IMR-90 (cell line): ENCODE measurements around the gene BCO2. TPM values are rescaled to one million over a fixed set of nuclear protein-coding genes. Genes with fewer than 3 reads are reported as not detected.

Source experiments
- ATAC-seq: fragments of 200-7000 bp; cut with Tn5 transposase; 2 replicates; pipeline ENCODE4 v1.9.1; 2020; ENCODE audit warnings: low read depth, mild to moderate bottlenecking, moderate library complexity
- BruUV-seq: library from RNA; stranded (reverse); fragments of 400-500 nt; replicated peaks from 2 replicates; lab custom pipeline; 2021; lab: Mats Ljungman, UMichigan
- CTCF ChIA-PET: fragments of 300-600 bp; formaldehyde crosslinking; extraction: SDS; loops from one replicate; lab custom pipeline; 2021; ENCODE audit warnings: antibody characterized with exemption; lab: Yijun Ruan, JAX
- POLR2A ChIA-PET: fragments of 300-600 bp; sonication (Branson Sonifier 250); formaldehyde crosslinking; loops from one replicate; lab custom pipeline; 2022; ENCODE audit warnings: antibody characterized with exemption; ENCODE audit not compliant: unreplicated experiment; lab: Charles Lee
- DNase-seq: peaks from one replicate; pipeline ENCODE4 v3.0.0; 2013
- H2AFZ ChIP-seq: replicated peaks from 2 replicates; pipeline ENCODE3; 2013; ENCODE audit warnings: low read length, mild to moderate bottlenecking; ENCODE audit not compliant: poor library complexity
- H2AK5ac ChIP-seq: 2 replicates; pipeline ENCODE4 v1.6.1; 2013; ENCODE audit warnings: low read depth, low read length, inconsistent platforms
- H2AK9ac ChIP-seq: replicated peaks from 2 replicates; pipeline ENCODE3; 2013; ENCODE audit warnings: mild to moderate bottlenecking, low read depth, low read length, moderate library complexity; ENCODE audit not compliant: poor library complexity
- H2BK120ac ChIP-seq: 2 replicates; pipeline ENCODE4 v1.6.1; 2013; ENCODE audit warnings: low read depth, low read length, inconsistent platforms
- H2BK15ac ChIP-seq: 3 replicates; pipeline ENCODE4 v1.6.1; 2013; ENCODE audit warnings: low read depth, low read length, inconsistent platforms
- H2BK20ac ChIP-seq: 2 replicates; pipeline ENCODE4 v1.6.1; 2013; ENCODE audit warnings: low read depth, mild to moderate bottlenecking, inconsistent platforms, low read length, moderate library complexity
- H2BK5ac ChIP-seq: 2 replicates; pipeline ENCODE4 v1.6.1; 2013; ENCODE audit warnings: mild to moderate bottlenecking, low read depth, low read length, inconsistent platforms; ENCODE audit not compliant: poor library complexity, severe bottlenecking
- H3K14ac ChIP-seq: replicated peaks from 2 replicates; pipeline ENCODE4 v1.6.1; 2013; ENCODE audit warnings: low read depth, low read length, inconsistent platforms
- H3K18ac ChIP-seq: 2 replicates; pipeline ENCODE4 v1.6.1; 2013; ENCODE audit warnings: low read depth, low read length, control low read depth
- H3K23ac ChIP-seq: 2 replicates; pipeline ENCODE4 v1.6.1; 2013; ENCODE audit warnings: low read depth, low read length, inconsistent platforms
- H3K27ac ChIP-seq: 2 replicates; pipeline ENCODE4 v1.5.1; 2013; ENCODE audit warnings: mild to moderate bottlenecking, control low read depth, low read length; ENCODE audit not compliant: insufficient read depth
- H3K27me3 ChIP-seq: 2 replicates; pipeline ENCODE4 v1.6.1; 2013; ENCODE audit warnings: low read length; ENCODE audit not compliant: control insufficient read depth, insufficient read depth
- H3K36me3 ChIP-seq: 2 replicates; pipeline ENCODE4 v1.6.1; 2013; ENCODE audit warnings: low read length, mixed read lengths; ENCODE audit not compliant: control insufficient read depth, insufficient read depth
- H3K4ac ChIP-seq: 2 replicates; pipeline ENCODE4 v1.6.1; 2013; ENCODE audit warnings: low read depth, low read length, inconsistent platforms
- H3K4me1 ChIP-seq: 2 replicates; pipeline ENCODE4 v1.6.1; 2013; ENCODE audit warnings: low read length, mixed read lengths; ENCODE audit not compliant: control insufficient read depth, insufficient read depth
- H3K4me2 ChIP-seq: 2 replicates; pipeline ENCODE4 v1.6.1; 2013; ENCODE audit warnings: low read depth, mild to moderate bottlenecking, control low read depth, low read length, moderate library complexity
- H3K4me3 ChIP-seq: 2 replicates; pipeline ENCODE4 v1.5.1; 2013; ENCODE audit warnings: low read depth, mild to moderate bottlenecking, control low read depth, low read length, moderate library complexity; ENCODE audit not compliant: insufficient read depth
- H3K56ac ChIP-seq: 2 replicates; pipeline ENCODE4 v1.6.1; 2013; ENCODE audit warnings: low read length, inconsistent platforms; ENCODE audit not compliant: insufficient read depth; ENCODE audit errors: extremely low read depth
- H3K79me1 ChIP-seq, 2 experiments: 2 replicates each; pipeline ENCODE4 v1.6.1; 2013; ENCODE audit warnings: low read length in 2 of 2, inconsistent platforms in 1 of 2, low read depth in 1 of 2
- H3K9ac ChIP-seq: 2 replicates; pipeline ENCODE4 v1.6.1; 2013; ENCODE audit warnings: low read depth, low read length, control low read depth
- H3K9me1 ChIP-seq: 2 replicates; pipeline ENCODE4 v1.6.1; 2013; ENCODE audit warnings: low read length, inconsistent platforms; ENCODE audit not compliant: insufficient read depth
- H3K9me3 ChIP-seq: 2 replicates; pipeline ENCODE4 v1.6.1; 2013; ENCODE audit warnings: low read length; ENCODE audit not compliant: control insufficient read depth, insufficient read depth
- H4K20me1 ChIP-seq: 2 replicates; pipeline ENCODE4 v1.6.1; 2013; ENCODE audit warnings: low read length, inconsistent platforms; ENCODE audit not compliant: insufficient read depth
- H4K5ac ChIP-seq: 2 replicates; pipeline ENCODE4 v1.6.1; 2013; ENCODE audit warnings: mild to moderate bottlenecking, low read depth, low read length, control low read depth
- H4K8ac ChIP-seq, 2 experiments: 2 replicates each; pipeline ENCODE4 v1.6.1; 2013; ENCODE audit warnings: low read depth in 2 of 2, low read length in 2 of 2, control low read depth in 1 of 2, inconsistent platforms in 1 of 2
- H4K91ac ChIP-seq: 2 replicates; pipeline ENCODE4 v1.6.1; 2013; ENCODE audit warnings: low read depth, low read length, inconsistent platforms; ENCODE audit not compliant: insufficient read depth
- MAZ ChIP-seq: IDR thresholded peaks from 2 replicates; pipeline ENCODE4 v1.6.1; 2012; ENCODE audit warnings: low read depth, mild to moderate bottlenecking, low read length, improper control_type of control experiment, moderate library complexity, borderline replicate concordance
- RFX5 ChIP-seq: IDR thresholded peaks from 2 replicates; pipeline ENCODE4 v1.8.0; 2012; ENCODE audit warnings: low read depth, mild to moderate bottlenecking, low read length, moderate library complexity
- WGBS, 2 experiments: methylation state at CpG; one replicate each; pipeline versions ENCODE4 v1.1.5 to v1.1.7; 2013; ENCODE audit warnings: missing lambda C conversion rate in 2 of 2; ENCODE audit not compliant: insufficient read length in 1 of 2; ENCODE audit errors: extremely low coverage in 2 of 2; 5-methylcytosine and 5-hydroxymethylcytosine counted together
- dilution Hi-C: fragments of 300-500 bp; cut with HindIII; formaldehyde crosslinking; loops from one replicate; pipeline ENCODE4 v1.14.3; 2018; ENCODE audit warnings: low sequenced_read_pairs; ENCODE audit not compliant: unreplicated experiment
- in situ Hi-C: fragments of 300-500 bp; cut with MboI; formaldehyde crosslinking; loops from 3 replicates; pipeline ENCODE4 v1.14.3; 2019; ENCODE audit warnings: low sequenced_read_pairs, inconsistent platforms, mixed read lengths
- intact Hi-C: fragments of 100-400 bp; cut with micrococcal nuclease; formaldehyde crosslinking; loops from 2 replicates; pipeline ENCODE4 v1.10.0; 2022
- polyA plus RNA-seq, 3 experiments: library from polyadenylated mRNA; depleted of rRNA; stranded (reverse); fragments of >200 nt; gene quantifications; 2 replicates each; pipeline ENCODE4 v1.2.3, GENCODE V29; 2012; ENCODE audit warnings: low replicate concordance in 1 of 3
- total RNA-seq: library from RNA; depleted of rRNA; stranded (reverse); fragments of >200 nt; gene quantifications from 2 replicates; pipeline ENCODE4 v1.2.3, GENCODE V29; 2012

Gene BCO2
- total and polyA plus RNA-seq, 2 of the 4 experiments (the other 2 are of a cell fraction) = 0.18 to 0.68 TPM

- Histone ChIP-seq H3K56ac (no peak overlapping the region), H3K27ac (no peak overlapping the region), H2AFZ (no peak overlapping the region), H3K4me3 (no peak overlapping the region), H2AK9ac (no peak overlapping the region), H3K79me1 (no peaks in the 10 kb centered on the region), H3K9me1 (peaks cover 6% of the 10 kb centered on the region), H3K36me3 (no peaks in the 10 kb centered on the region), H4K91ac (no peak overlapping the region; the same call in 1 of the 2 replicates), H3K14ac (no peak overlapping the region), H2BK15ac (no peak overlapping the region), H3K23ac (no peak overlapping the region), H3K4me1 (peaks cover 7% of the 10 kb centered on the region), H3K4me2 (no peak overlapping the region), H3K9me3 (no peaks in the 10 kb centered on the region), H4K20me1 (no peaks in the 10 kb centered on the region), H4K8ac (no peak overlapping the region), H2BK5ac (no peak overlapping the region), H2BK120ac (no peak overlapping the region), H3K18ac (no peak overlapping the region), H3K27me3 (no peaks in the 10 kb centered on the region), H4K5ac (no peak overlapping the region), H2AK5ac (peak overlapping the region; percentile 57; the same call in 1 of the 2 replicates), H3K9ac (no peak overlapping the region), H3K4ac (no peak overlapping the region), H2BK20ac (no peak overlapping the region)
- intact Hi-C loops = no loop called here
- in situ Hi-C loops = no loop called here
- no peak for TF ChIP-seq MAZ
- no peak for TF ChIP-seq RFX5
- no peak for ATAC-seq
- WGBS, 2 experiments = 100% methylated on average over 1 of the region's 2 CpGs; no CpG with 5 or more reads in 1 of the 2 experiments
- BruUV-seq = no TSS peak
- dilution Hi-C loops = no loop called here
- ChIA-PET POLR2A (no interaction called here), CTCF (no interaction called here)
- no peak for DNase-seq
These were observed 48.3 kb upstream of the BCO2 start for GRCh38 chr11:112127056-112127455.
